Measurements from ENCODE around the gene MAP2. TPM values are rescaled to one million over a fixed set of nuclear protein-coding genes. Genes with fewer than 3 reads are reported as not detected.
"Not testable (repeated sequence)": the region's sequence is repeated elsewhere in the genome, so short reads cannot be mapped to it uniquely, and the experiment has no call there.

Gene MAP2
- total RNA-seq, 2 experiments from 2014 or later: not detected

DNA sequence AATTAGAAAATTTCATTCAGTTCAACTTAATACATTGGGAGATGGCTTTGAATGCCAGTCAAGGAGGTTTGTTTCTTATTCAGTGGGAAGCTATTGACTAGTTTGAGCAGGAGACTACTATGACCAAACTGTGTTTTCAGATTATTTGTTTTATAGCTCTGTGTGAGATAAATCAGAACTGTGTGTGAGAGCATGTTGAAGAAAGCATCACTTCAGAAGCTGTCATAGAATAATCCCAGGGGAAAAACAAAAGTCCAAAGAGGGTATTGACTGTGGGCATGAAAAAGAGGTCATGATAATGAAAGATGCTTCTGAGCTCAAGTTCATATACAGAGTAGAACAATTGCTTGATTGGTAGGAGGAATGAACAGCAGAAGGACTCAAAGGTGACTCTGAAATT lies 160.6 kb downstream of the MAP2 start:
- Mint-ChIP-seq H3K9me3 (no peaks in the 10 kb centered on the region), H3K4me3 (no peak overlapping the region), H3K27ac (no peak overlapping the region), H3K27me3 (peaks cover 6% of the 10 kb centered on the region), H3K36me3 (no peaks in the 10 kb centered on the region), H3K4me1 (peaks cover under 1% of the 10 kb centered on the region)
- POLR2A ChIA-PET: no interaction called here
- ATAC-seq (ENCODE audit: low read depth) (no peak), DNase-seq (no peak)

DNA sequence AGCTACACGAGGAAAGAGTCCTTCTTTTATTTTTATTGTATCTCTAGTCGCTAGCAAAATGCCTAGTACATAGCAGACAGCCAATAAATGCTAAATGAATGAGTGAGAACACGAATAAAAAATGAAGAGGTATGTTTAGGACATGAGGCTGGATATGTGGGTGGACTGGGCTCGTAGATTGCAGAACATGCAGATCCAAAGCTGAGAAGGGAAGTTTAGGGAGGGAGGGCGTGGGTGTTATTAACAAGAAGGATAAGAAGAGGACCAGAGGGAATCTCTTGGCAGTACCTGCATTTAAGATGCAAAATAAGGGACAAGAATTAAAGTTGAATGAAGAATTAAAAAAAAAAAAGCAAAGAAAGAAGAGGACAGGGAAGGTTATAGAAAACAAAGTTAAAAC lies 161.1 kb downstream of the MAP2 start:
- no peak for DNase-seq
- Mint-ChIP-seq H3K36me3 (no peaks in the 10 kb centered on the region), H3K27ac (no peak overlapping the region), H3K9me3 (no peaks in the 10 kb centered on the region), H3K27me3 (peaks cover 4% of the 10 kb centered on the region), H3K4me1 (no peaks in the 10 kb centered on the region), H3K4me3 (no peak overlapping the region)
- ATAC-seq (ENCODE audit: low read depth): no peak
- POLR2A ChIA-PET: no interaction called here

DNA sequence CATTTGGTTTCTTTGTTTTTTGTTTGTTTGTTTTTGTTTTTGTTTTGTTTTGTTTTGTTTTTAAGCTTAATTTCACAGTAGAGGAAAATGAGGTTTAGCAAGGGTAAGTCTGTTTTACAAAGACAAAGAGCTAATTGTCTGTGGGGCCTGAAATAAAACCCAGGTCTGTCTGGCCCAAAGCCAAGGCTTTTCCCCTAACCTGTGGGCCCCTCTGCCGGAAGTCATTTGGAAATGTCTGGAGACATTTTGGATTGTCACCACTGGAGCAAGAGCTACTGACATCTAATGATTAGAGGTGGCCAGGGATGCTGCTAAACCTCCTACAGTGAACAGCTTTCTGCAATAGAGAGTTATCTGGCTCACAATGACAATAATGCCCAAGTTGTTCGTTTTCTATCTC lies 167.2 kb downstream of the MAP2 start:
- Mint-ChIP-seq H3K27me3 (no peaks in the 10 kb centered on the region), H3K27ac (no peak overlapping the region), H3K36me3 (no peaks in the 10 kb centered on the region), H3K4me1 (no peaks in the 10 kb centered on the region), H3K4me3 (no peak overlapping the region), H3K9me3 (peaks cover 2% of the 10 kb centered on the region)
- DNase-seq: no peak
- POLR2A ChIA-PET: no interaction called here
- ATAC-seq (ENCODE audit: low read depth): no peak

DNA sequence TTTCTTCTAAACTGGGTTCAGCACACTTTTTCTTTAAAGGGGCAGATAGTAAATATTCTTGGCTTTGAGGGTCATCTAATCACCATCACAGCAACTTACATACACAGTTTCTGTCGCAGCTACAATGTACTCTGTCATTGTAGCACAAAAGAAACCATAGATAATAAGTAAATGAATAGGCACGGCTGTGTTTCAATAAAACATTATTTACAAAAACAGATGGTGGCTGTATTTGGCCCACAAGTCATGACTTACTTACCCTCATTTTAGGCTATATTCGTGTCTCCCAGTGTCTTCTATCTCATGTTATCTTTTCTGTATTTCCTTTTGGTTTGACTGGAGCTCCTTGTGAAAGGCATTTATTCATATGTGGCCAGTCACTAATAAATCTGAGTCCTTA lies 168.3 kb downstream of the MAP2 start:
- H3K36me3 Mint-ChIP-seq: no peaks in the 10 kb centered on the region
- H3K4me1 Mint-ChIP-seq: no peaks in the 10 kb centered on the region
- DNase-seq (no peak), ATAC-seq (ENCODE audit: low read depth) (no peak)
- no peaks in the 10 kb centered on the region for H3K27me3 Mint-ChIP-seq
- no peak overlapping the region for H3K4me3 Mint-ChIP-seq
- H3K27ac Mint-ChIP-seq: no peak overlapping the region
- peaks cover 2% of the 10 kb centered on the region for H3K9me3 Mint-ChIP-seq
- POLR2A ChIA-PET: no interaction called here

DNA sequence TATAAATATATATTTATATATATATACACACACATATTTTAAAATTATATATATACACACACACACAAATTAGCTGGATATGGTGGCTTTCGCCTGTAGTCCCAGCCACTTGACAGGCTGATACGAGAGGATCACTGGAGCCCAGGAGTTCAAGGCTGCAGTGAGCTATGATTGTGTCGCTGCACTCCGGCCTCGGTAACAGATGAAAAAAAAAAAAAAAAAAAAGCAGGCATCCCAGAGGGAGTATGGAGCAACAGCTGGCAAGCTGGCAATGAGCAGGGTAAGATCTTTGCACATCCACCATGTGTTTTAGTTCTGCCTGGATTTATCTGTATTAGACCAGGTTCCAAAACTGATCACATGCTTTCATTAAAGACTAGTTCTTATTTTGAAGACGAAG lies 170.1 kb downstream of the MAP2 start:
- no peak for ATAC-seq (ENCODE audit: low read depth)
- H3K9me3 Mint-ChIP-seq: peaks cover 2% of the 10 kb centered on the region
- no peaks in the 10 kb centered on the region for H3K27me3 Mint-ChIP-seq
- H3K36me3 Mint-ChIP-seq: no peaks in the 10 kb centered on the region
- no peak for DNase-seq
- no peak overlapping the region for H3K27ac Mint-ChIP-seq
- POLR2A ChIA-PET: no interaction called here
- no peak overlapping the region for H3K4me3 Mint-ChIP-seq
- H3K4me1 Mint-ChIP-seq: no peaks in the 10 kb centered on the region

DNA sequence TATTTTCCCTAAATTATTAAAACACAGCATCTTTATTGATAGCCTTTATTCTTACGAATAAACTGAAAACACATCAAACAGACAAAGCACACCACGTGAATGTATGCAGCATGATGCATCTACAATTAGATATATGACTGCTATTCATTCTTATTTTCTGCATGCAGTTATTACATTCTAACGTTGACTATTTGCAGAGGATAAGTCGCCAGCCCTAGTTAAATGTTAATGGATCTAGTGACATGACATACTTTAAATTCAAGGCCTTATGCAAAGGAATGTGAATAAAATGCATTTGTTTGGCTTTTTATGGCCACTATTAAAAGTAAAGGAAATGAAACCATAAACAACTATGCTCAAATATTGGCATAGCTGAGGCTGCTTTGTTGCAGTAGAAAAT lies 172.4 kb downstream of the MAP2 start:
- peaks cover 2% of the 10 kb centered on the region for H3K9me3 Mint-ChIP-seq
- no peaks in the 10 kb centered on the region for H3K36me3 Mint-ChIP-seq
- no peak for ATAC-seq (ENCODE audit: low read depth)
- no peak overlapping the region for H3K4me3 Mint-ChIP-seq
- H3K27ac Mint-ChIP-seq: no peak overlapping the region
- POLR2A ChIA-PET: no interaction called here
- no peaks in the 10 kb centered on the region for H3K4me1 Mint-ChIP-seq
- no peak for DNase-seq
- no peaks in the 10 kb centered on the region for H3K27me3 Mint-ChIP-seq

DNA sequence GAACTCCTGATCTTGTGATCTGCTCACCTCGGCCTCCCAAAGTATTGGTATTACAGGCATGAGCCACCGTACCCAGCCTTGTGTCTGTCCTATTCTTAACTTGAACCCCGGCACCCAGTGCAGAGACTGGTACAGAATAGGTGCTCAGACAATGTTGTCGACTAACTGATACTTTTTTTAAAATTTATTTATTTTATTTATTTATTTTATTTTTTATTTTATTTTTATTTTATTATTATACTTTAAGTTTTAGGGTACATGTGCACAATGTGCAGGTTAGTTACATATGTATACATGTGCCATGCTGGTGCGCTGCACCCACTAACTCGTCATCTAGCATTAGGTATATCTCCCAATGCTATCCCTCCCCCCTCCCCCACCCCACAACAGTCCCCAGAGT lies 174.4 kb downstream of the MAP2 start:
- ATAC-seq (ENCODE audit: low read depth); H3K27me3 Mint-ChIP-seq; H3K27ac Mint-ChIP-seq; H3K4me3 Mint-ChIP-seq; H3K4me1 Mint-ChIP-seq; POLR2A ChIA-PET; DNase-seq; H3K9me3 Mint-ChIP-seq; H3K36me3 Mint-ChIP-seq: not testable (repeated sequence)

DNA sequence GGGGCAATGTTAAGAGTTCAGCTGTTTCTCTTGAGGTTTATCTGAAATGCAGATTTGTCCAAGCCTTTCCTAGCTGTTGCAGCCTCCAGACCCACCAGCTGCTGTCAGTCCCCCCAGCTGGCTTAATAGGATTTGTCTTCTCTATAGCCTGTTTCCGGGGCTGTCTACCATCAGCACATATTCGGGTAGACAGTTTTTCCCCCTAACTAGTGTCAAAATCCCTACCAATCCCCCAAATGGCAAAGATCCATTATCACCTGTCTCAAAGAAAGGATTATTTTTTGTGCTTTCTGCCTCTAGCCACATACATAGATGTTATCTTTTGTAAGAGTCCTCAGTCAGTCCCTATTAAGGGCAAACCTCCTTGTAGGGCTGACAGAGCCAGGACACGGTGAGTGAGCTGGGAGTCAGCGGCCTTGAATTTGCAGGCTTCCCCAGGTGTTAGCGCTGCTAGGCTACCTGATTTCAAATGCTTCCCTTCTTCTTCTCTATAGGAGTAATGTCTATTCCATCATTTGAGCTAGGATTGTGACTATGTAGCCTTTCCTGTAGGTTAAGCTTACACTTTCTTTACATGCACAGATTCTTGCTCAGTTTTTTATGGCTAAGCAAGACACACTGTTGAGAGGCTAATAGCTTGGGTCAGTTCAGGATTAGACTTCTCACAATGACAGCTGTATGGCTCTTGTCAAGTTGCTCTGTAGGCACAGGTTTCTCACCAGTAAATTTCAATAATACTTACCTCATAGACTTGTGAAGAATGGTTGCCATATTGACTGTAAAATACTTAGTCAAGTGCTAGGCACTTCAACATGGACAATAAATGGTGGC lies 176.7 kb downstream of the MAP2 start:
- no peak for ATAC-seq (ENCODE audit: low read depth)
- POLR2A ChIA-PET: no interaction called here

DNA sequence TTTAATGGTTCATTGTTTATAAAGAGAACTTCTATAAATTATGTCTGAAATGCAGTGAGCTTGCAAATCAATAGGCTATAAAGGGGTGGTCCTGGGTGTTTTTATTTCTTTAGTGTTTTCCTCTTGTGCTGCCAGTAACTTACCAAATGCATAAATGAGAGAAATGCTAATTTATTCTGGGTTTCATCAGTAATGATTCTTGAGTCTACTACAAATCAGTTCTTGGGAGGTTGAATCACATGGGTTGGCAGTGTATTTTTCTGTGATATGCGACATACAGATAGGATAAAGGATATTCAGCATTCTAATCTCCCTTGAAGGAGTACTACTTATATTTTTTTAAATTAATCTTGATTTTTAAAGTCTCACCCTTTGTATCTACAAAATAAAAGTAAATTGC lies 177.7 kb downstream of the MAP2 start:
- DNase-seq: no peak
- Mint-ChIP-seq H3K27me3 (peaks cover 2% of the 10 kb centered on the region), H3K4me3 (no peak overlapping the region), H3K9me3 (no peaks in the 10 kb centered on the region), H3K36me3 (no peaks in the 10 kb centered on the region), H3K4me1 (no peaks in the 10 kb centered on the region), H3K27ac (no peak overlapping the region)
- no peak for ATAC-seq (ENCODE audit: low read depth)
- POLR2A ChIA-PET: no interaction called here

More for the DNA sequence above, 176.7 kb downstream of the MAP2 start:
- peaks cover 2% of the 10 kb centered on the region for H3K9me3 Mint-ChIP-seq
- H3K4me1 Mint-ChIP-seq: no peaks in the 10 kb centered on the region
- DNase-seq: no peak
- no peaks in the 10 kb centered on the region for H3K36me3 Mint-ChIP-seq
- H3K27me3 Mint-ChIP-seq: no peaks in the 10 kb centered on the region
- no peak overlapping the region for H3K27ac Mint-ChIP-seq
- no peak overlapping the region for H3K4me3 Mint-ChIP-seq

DNA sequence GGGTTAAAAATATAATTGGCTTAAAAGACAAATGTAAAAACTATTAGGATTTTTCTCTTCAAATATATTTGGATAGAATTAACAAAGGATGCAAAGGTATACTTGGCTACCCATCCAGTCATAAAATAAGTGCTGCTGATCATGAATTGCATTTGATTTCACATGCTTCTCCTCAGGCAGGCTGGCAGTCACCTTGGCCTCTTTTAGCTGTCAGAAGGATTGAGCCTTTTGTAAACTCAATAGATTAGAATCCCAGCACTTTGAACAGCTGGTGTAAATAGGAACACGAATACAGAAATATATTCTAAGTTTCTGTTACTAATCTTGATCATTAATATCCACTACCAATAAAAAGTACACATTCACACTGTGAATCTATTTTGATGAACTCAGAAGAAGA lies 178.4 kb downstream of the MAP2 start:
- Mint-ChIP-seq H3K27me3 (peaks cover 2% of the 10 kb centered on the region), H3K9me3 (no peaks in the 10 kb centered on the region), H3K27ac (no peak overlapping the region), H3K4me3 (no peak overlapping the region), H3K4me1 (no peaks in the 10 kb centered on the region), H3K36me3 (no peaks in the 10 kb centered on the region)
- no peak for DNase-seq
- no peak for ATAC-seq (ENCODE audit: low read depth)
- POLR2A ChIA-PET: no interaction called here

DNA sequence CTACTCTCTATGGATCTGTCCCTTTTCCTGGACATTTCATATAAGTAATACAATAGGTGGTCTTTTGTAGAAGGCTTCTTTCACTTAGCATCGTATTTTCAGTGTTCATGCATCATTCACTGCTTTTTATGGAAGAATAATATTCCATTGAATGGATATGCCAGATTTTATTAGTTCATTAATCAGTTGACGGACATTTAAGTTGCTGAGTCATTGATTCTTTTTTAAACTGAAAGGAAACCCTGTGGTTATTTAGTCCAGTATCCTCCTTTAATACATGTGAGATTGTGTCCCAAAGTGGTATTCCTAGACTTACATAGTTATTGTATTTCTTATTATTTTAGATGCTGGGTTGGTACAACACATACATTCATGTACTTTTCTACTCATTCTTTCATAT lies 185.7 kb downstream of the MAP2 start:
- no peak for DNase-seq
- H3K4me1 Mint-ChIP-seq: no peaks in the 10 kb centered on the region
- H3K4me3 Mint-ChIP-seq: no peak overlapping the region
- H3K36me3 Mint-ChIP-seq: no peaks in the 10 kb centered on the region
- POLR2A ChIA-PET: no interaction called here
- ATAC-seq (ENCODE audit: low read depth): no peak
- H3K27ac Mint-ChIP-seq: no peak overlapping the region
- peaks cover 4% of the 10 kb centered on the region for H3K27me3 Mint-ChIP-seq
- H3K9me3 Mint-ChIP-seq: no peaks in the 10 kb centered on the region

DNA sequence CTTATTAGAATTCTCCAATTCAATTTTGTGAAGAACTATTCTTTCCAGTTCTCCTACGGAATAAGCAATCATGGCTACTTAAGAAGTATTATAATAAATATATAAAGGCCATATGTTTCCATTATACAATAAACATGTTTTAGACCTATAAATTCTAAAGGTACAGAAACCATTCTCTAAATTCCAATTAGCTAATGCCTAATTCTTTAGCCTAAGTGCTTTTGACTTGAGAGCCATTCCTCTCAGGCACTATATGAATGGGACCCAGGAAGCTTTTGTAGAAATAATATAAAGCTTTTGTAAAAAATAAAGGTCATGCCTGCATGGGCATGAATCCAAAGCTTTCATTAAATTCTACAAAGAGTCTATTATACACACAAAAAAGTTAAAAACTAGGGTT lies 186.8 kb downstream of the MAP2 start:
- no peak overlapping the region for H3K4me3 Mint-ChIP-seq
- DNase-seq (no peak), ATAC-seq (ENCODE audit: low read depth) (no peak)
- peaks cover 4% of the 10 kb centered on the region for H3K27me3 Mint-ChIP-seq
- H3K4me1 Mint-ChIP-seq: no peaks in the 10 kb centered on the region
- POLR2A ChIA-PET: no interaction called here
- peaks cover under 1% of the 10 kb centered on the region for H3K9me3 Mint-ChIP-seq
- no peaks in the 10 kb centered on the region for H3K36me3 Mint-ChIP-seq
- no peak overlapping the region for H3K27ac Mint-ChIP-seq

DNA sequence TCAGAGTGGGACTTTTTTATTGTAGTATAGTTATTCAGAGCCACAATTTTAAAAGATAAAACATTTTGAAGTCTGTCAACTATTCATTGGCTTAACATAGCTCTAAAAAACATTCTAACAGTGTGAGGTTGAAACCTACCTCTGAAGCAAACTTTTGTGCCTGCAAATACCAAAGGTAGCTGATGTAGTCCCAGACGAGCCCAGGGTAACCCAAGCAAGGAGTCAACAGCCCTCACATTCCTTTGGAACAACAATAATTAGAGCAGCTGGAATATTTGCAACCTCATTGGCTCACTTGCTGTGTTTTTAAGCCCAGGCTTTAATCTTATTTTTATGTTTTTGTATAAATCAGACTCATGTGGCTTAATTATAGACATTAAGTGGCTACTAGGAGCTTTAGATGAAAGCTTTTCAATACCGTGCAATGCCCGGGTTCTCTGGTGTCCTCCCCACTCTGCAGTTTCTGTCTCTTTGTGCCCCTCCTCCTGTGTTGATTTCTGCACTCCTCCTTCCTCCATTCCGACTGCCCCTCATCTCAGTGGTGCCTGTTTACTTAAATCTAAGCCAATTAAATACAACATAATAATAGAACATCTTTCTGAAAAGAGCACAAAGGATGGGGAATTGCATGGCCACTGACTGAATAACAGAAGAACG lies 189.9 kb downstream of the MAP2 start:
- Mint-ChIP-seq H3K4me3 (no peak overlapping the region), H3K27me3 (peaks cover 2% of the 10 kb centered on the region), H3K9me3 (peaks cover 3% of the 10 kb centered on the region), H3K36me3 (no peaks in the 10 kb centered on the region), H3K4me1 (no peaks in the 10 kb centered on the region), H3K27ac (no peak overlapping the region)
- no peak for DNase-seq
- ATAC-seq (ENCODE audit: low read depth): no peak
- POLR2A ChIA-PET: no interaction called here

DNA sequence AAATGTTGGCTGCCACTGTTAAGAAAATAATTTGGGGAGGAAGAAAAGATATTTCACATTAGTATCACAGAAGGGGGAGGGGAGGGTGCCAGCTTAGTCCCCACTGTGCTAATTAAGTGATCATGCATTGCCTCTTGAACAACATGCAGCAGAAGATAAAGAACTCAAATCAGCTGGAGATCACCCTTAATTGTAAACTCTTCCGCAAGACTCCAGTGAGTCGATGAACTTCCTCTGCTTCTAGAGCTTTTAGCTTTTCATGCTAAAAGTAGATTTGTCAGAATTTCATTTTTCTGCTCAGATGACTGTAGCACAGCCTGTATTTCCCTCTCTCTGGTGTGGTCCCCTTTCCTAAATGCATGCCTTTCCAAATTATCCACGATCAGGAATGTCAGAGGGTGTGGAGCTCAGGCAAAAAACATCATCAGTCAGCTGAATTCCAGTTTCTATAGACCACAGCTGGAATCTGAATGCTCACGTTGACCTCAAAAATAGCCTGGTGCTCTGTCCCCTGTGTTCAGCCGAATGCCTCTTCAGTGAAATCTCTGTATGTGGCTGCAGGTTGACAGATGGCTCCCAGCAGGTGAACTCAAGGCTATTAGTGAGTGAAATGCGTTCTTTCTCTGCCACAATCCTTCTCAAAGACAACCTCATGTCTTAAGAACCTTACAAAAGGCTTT lies 191.0 kb downstream of the MAP2 start:
- no peak for DNase-seq
- POLR2A ChIA-PET: no interaction called here
- Mint-ChIP-seq H3K4me1 (no peaks in the 10 kb centered on the region), H3K4me3 (no peak overlapping the region), H3K36me3 (no peaks in the 10 kb centered on the region), H3K27ac (no peak overlapping the region), H3K27me3 (peaks cover 2% of the 10 kb centered on the region), H3K9me3 (peaks cover 3% of the 10 kb centered on the region)
- no peak for ATAC-seq (ENCODE audit: low read depth)

All from activated naive CD8-positive, alpha-beta T cell treated with anti-CD3 and anti-CD28 coated beads, Interleukin-2, amount 10 ng/mL, durations not matched to agents 7 days and 5 days (primary cell).